BE2C (cell line): ENCODE data around the gene CPLANE1.

Source experiments
- DNase-seq: peaks from one replicate; pipeline ENCODE4 v3.0.0-alpha.2; 2020
- H3K27me3 ChIP-seq: fragments of 250-450 bp; sonication (Bioruptor Pico); 2 replicates; pipeline ENCODE4 v1.5.1; 2020; ENCODE audit warnings: mild to moderate bottlenecking
- H3K36me3 ChIP-seq: fragments of 250-450 bp; sonication (Bioruptor Pico); 2 replicates; pipeline ENCODE4 v1.5.1; 2020; ENCODE audit warnings: mild to moderate bottlenecking
- H3K4me1 ChIP-seq: fragments of 250-450 bp; sonication (Bioruptor Pico); 2 replicates; pipeline ENCODE4 v1.5.1; 2020
- H3K4me3 ChIP-seq: 2 replicates; pipeline ENCODE4 v1.5.1; 2011; ENCODE audit warnings: low read depth, low read length
- H3K9me3 ChIP-seq: fragments of 250-450 bp; sonication (Bioruptor Pico); 2 replicates; pipeline ENCODE4 v1.5.1; 2020
- CTCF ChIP-seq: IDR thresholded peaks from 2 replicates; pipeline ENCODE4 v1.5.1; 2012; ENCODE audit warnings: mild to moderate bottlenecking, low read depth, low read length

The CPLANE1 gene

GRCh38 chr5:37198061-37198460 is 51.1 kb downstream of the CPLANE1 start:
- no peaks in the 10 kb centered on the region; the same call in 1 of the 2 replicates for H3K36me3 ChIP-seq
- H3K4me3 ChIP-seq = no peak overlapping the region
- H3K27me3 ChIP-seq = no peaks in the 10 kb centered on the region
- TF ChIP-seq CTCF = no peak
- no peak for DNase-seq
- no peaks in the 10 kb centered on the region for H3K9me3 ChIP-seq
- no peaks in the 10 kb centered on the region for H3K4me1 ChIP-seq

GRCh38 chr5:37197340-37198050 is 51.7 kb downstream of the CPLANE1 start:
- no peak overlapping the region for H3K4me3 ChIP-seq
- no peaks in the 10 kb centered on the region; the same call in 1 of the 2 replicates for H3K36me3 ChIP-seq
- no peaks in the 10 kb centered on the region for H3K27me3 ChIP-seq
- no peaks in the 10 kb centered on the region for H3K4me1 ChIP-seq
- H3K9me3 ChIP-seq = no peaks in the 10 kb centered on the region
- DNase-seq = no peak
- TF ChIP-seq CTCF = no peak

GRCh38 chr5:37190592-37190991 is 58.6 kb downstream of the CPLANE1 start:
- no peak for DNase-seq
- TF ChIP-seq CTCF = no peak
- H3K9me3 ChIP-seq = no peaks in the 10 kb centered on the region
- H3K4me1 ChIP-seq = no peaks in the 10 kb centered on the region
- no peaks in the 10 kb centered on the region for H3K27me3 ChIP-seq
- no peaks in the 10 kb centered on the region; the same call in 1 of the 2 replicates for H3K36me3 ChIP-seq
- no peak overlapping the region for H3K4me3 ChIP-seq

- Histone ChIP-seq H3K27me3 (no peaks in the 10 kb centered on the region), H3K4me3 (no peak overlapping the region), H3K9me3 (no peaks in the 10 kb centered on the region), H3K36me3 (no peaks in the 10 kb centered on the region; the same call in 1 of the 2 replicates), H3K4me1 (no peaks in the 10 kb centered on the region)
- no peak for TF ChIP-seq CTCF
- DNase-seq = no peak
Measured at GRCh38 chr5:37189355-37189754, 59.8 kb downstream of the CPLANE1 start.

- no peak for DNase-seq
- Histone ChIP-seq H3K4me1 (no peaks in the 10 kb centered on the region), H3K9me3 (no peaks in the 10 kb centered on the region), H3K36me3 (no peaks in the 10 kb centered on the region; the same call in 1 of the 2 replicates), H3K4me3 (no peak overlapping the region), H3K27me3 (no peaks in the 10 kb centered on the region)
- no peak for TF ChIP-seq CTCF
Measured at GRCh38 chr5:37187465-37187977, 61.7 kb downstream of the CPLANE1 start.

- no peaks in the 10 kb centered on the region for H3K4me1 ChIP-seq
- no peak for DNase-seq
- no peaks in the 10 kb centered on the region; the same call in 1 of the 2 replicates for H3K36me3 ChIP-seq
Measured at GRCh38 chr5:37184748-37185364, 64.3 kb downstream of the CPLANE1 start.

More at GRCh38 chr5:37184748-37185364, 64.3 kb downstream of the CPLANE1 start:
- no peaks in the 10 kb centered on the region for H3K9me3 ChIP-seq
- H3K4me3 ChIP-seq = no peak overlapping the region
- no peaks in the 10 kb centered on the region for H3K27me3 ChIP-seq
- TF ChIP-seq CTCF = no peak
